ENCODE results near the gene ATXN10.
"Not testable (repeated sequence)": the region's sequence is repeated elsewhere in the genome, so short reads cannot be mapped to it uniquely, and the experiment has no call there.

Gene ATXN10

DNA sequence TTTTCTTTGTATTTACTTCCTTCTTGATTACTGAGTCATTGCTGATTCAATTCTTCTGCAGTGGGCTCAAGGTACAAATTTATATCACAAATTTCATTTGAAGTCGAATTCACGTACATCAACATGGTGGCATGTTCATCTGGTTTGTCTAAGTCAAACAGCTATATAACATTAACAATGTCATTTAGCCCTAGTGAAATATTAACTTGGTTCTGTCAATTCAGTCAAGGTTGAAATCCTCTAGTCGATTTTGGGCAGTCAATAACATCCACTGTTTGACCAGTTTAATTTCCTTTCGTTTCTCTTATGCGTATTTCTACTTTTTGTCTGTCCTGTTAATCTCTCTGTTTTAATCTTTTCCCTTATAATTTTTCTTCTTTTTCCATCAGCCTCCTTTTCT lies 4.1 kb upstream of the ATXN10 start:
- Histone ChIP-seq H3K9me3 (ENCODE audit: control insufficient read depth in 2 of 2, low read length in 2 of 2) (peaks cover 0 to 7% of the 10 kb centered on the region in 2 donors), H3K4me3 (ENCODE audit: low read length in 2 of 2) (no peak overlapping the region), H3K27ac (ENCODE audit: low read length) (no peak overlapping the region), H3K36me3 (ENCODE audit: control insufficient read depth in 2 of 2, insufficient read depth in 2 of 2, low read length in 2 of 2) (no peaks in the 10 kb centered on the region), H3K9ac (ENCODE audit: low read length in 2 of 2) (no peak overlapping the region), H3K4me1 (ENCODE audit: control insufficient read depth, insufficient read depth, low read length) (peaks cover 8% of the 10 kb centered on the region), H3K27me3 (ENCODE audit: control insufficient read depth in 1 of 2, insufficient read depth in 2 of 2, low read length in 2 of 2) (no peaks in the 10 kb centered on the region)

DNA sequence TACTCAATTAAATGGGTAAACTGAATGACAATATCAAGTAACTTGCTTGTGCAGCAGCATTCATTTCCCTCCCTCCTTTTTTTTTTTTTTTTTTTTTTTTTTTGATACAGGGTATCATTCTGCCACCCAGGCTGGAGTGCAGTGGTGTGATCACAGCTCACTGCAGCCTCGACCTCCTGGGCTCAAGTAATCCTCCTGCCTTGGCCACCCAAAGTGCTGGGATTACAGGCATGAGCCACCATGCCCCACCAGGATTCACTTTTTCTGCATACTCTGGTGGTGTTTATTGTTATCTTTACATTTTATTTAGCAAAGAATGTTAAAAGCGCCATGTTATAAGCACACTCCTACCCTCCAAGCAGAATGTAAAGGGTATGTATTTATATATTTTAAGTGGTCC lies 1.3 kb upstream of the ATXN10 start:
- H3K27ac ChIP-seq (ENCODE audit: low read length); H3K9me3 ChIP-seq (ENCODE audit: control insufficient read depth in 2 of 2, low read length in 2 of 2); H3K36me3 ChIP-seq (ENCODE audit: control insufficient read depth in 2 of 2, insufficient read depth in 2 of 2, low read length in 2 of 2); H3K4me3 ChIP-seq (ENCODE audit: low read length in 2 of 2); H3K9ac ChIP-seq (ENCODE audit: low read length in 2 of 2); H3K27me3 ChIP-seq (ENCODE audit: control insufficient read depth in 1 of 2, insufficient read depth in 2 of 2, low read length in 2 of 2): not testable (repeated sequence)
- H3K4me1 ChIP-seq (ENCODE audit: control insufficient read depth, insufficient read depth, low read length): peaks cover 10% of the 10 kb centered on the region

DNA sequence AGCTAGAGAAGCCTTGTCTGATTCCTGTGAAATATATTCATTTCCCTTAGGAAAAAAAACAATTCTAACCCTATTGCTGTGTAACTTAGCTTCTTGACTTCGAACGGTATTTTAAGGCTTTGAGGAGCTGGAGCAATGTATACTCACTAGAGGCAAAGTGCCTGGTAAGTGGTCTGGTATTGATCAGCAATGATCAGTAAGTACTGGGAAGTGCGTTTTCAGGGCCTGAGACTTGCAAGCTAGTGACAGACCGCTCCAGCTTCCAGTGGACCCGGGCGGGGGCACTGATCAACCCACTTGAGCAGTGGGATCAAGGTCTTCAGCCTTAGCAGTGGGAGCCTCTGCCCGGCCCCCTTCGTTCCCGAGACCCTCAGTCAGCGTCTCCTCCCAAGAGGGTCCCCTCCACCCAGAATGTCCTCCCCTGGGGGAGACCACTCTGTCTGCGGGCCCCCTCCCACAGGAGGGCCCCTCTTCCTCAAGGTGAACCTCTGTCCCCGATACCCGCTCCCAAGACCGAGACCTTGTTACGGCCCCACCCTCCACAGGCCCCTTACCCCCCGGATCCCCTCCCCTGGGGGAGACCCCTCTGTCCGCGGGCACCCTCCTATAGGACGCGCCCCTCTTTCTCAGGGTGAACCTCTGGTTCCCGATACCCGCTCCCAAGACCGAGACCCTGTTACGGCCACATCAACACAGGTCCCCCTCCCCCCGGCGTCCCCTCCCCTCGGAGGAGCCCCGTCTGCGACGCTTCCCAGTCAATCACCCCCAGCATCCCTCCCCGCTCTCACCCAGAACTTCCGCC lies 452 bp upstream of the ATXN10 start:
- Histone ChIP-seq H3K4me1 (ENCODE audit: control insufficient read depth, insufficient read depth, low read length) (peaks cover 10% of the 10 kb centered on the region), H3K36me3 (ENCODE audit: control insufficient read depth in 2 of 2, insufficient read depth in 2 of 2, low read length in 2 of 2) (no peaks in the 10 kb centered on the region), H3K27ac (ENCODE audit: low read length) (peak overlapping the region; percentile 49), H3K9ac (ENCODE audit: low read length in 2 of 2) (peak overlapping the region; percentile 78 to 88), H3K9me3 (ENCODE audit: control insufficient read depth in 2 of 2, low read length in 2 of 2) (no peaks in the 10 kb centered on the region), H3K4me3 (ENCODE audit: low read length in 2 of 2) (peak overlapping the region; percentile 91 to 93), H3K27me3 (ENCODE audit: control insufficient read depth in 1 of 2, insufficient read depth in 2 of 2, low read length in 2 of 2) (no peaks in the 10 kb centered on the region)

DNA sequence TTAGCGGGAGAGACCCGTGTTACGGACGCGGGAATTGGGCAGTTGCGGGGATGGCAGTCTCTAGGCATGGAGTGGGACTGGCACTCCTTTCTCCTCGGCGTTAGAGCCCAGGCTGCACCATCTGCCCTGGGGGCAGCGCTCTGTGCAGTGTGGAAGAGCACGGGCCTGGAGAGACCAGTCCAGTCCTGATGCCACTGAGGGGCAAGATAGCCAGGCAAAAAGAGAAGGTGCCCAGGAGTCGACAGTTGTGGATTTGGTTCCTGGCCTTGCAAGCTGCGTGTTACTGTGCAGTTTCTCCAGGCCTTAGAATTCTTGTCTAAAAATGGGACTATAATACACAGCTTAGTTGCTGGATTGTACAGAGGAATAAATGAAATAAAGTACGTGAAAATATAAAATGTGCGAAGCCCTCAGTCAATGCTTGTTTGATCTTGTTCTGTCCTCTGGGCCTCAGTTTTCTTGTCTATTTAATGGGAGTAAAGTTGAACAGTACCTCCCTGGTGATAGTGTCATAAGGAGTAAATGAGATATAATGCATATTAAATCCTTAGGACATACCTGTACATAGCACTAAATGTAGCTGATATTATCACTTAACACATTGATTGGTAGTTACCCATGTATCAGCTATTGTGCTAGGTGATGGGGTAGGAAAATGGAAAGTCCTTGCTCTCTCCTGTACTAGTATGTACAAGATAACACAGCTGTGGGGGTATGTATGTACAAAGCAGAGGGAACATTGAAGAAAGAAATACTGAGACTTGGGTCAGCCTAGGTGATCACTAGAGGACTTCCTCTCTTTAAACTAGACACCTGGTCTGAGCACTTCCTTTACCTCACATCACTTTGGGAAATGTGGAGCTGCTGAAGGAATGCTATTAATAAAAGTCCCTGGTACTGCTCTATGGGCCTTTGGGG lies 1.2 kb downstream of the ATXN10 start:
- peaks cover 10% of the 10 kb centered on the region for H3K4me1 ChIP-seq (ENCODE audit: control insufficient read depth, insufficient read depth, low read length)

DNA sequence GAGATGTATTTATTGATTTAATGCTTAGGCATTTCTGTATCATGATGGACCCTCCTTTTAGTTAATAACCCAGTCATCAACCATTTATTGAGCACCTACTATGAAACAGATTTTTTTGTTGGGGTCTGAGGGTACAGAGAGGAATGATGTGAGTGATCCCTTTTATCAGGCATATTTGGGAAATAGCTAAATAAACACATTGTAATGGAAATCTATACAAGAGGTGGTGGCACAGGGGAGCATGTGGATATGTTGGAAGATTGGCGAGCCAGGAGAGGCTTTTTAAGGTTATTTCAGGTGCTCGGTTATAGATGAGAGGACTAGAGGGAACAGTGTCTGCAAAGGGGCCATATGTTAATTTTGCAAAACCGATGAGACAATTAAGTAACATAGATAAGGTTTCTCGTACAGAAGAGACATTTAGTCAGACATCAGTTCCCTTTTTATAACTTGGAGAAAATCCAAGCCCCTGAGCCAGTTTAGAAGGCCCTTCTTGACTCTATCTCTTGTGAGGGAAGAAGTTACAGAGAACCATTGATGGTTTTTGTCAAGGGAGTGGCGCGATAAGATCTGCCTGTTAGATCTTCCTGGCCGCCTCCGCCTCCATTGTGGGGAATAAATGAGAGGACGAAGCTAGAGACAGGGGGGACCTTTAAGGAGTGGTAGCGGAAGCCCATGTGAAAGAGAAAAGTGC lies 2.0 kb downstream of the ATXN10 start:
- peak overlapping the region in 1 of 2 donors; percentile 88 for H3K9ac ChIP-seq (ENCODE audit: low read length in 2 of 2)
- no peaks in the 10 kb centered on the region for H3K36me3 ChIP-seq (ENCODE audit: control insufficient read depth in 2 of 2, insufficient read depth in 2 of 2, low read length in 2 of 2)
- no peaks in the 10 kb centered on the region for H3K9me3 ChIP-seq (ENCODE audit: control insufficient read depth in 2 of 2, low read length in 2 of 2)
- H3K27ac ChIP-seq (ENCODE audit: low read length): no peak overlapping the region
- H3K4me1 ChIP-seq (ENCODE audit: control insufficient read depth, insufficient read depth, low read length): peaks cover 10% of the 10 kb centered on the region
- no peak overlapping the region for H3K4me3 ChIP-seq (ENCODE audit: low read length in 2 of 2)
- no peaks in the 10 kb centered on the region for H3K27me3 ChIP-seq (ENCODE audit: control insufficient read depth in 1 of 2, insufficient read depth in 2 of 2, low read length in 2 of 2)

More for the DNA sequence above, 1.2 kb downstream of the ATXN10 start:
- Histone ChIP-seq H3K9ac (ENCODE audit: low read length in 2 of 2) (peak overlapping the region; percentile 84 to 88), H3K27me3 (ENCODE audit: control insufficient read depth in 1 of 2, insufficient read depth in 2 of 2, low read length in 2 of 2) (no peaks in the 10 kb centered on the region), H3K27ac (ENCODE audit: low read length) (peak overlapping the region; percentile 53), H3K4me3 (ENCODE audit: low read length in 2 of 2) (peak overlapping the region; percentile 91 to 93), H3K9me3 (ENCODE audit: control insufficient read depth in 2 of 2, low read length in 2 of 2) (no peaks in the 10 kb centered on the region), H3K36me3 (ENCODE audit: control insufficient read depth in 2 of 2, insufficient read depth in 2 of 2, low read length in 2 of 2) (no peaks in the 10 kb centered on the region)

DNA sequence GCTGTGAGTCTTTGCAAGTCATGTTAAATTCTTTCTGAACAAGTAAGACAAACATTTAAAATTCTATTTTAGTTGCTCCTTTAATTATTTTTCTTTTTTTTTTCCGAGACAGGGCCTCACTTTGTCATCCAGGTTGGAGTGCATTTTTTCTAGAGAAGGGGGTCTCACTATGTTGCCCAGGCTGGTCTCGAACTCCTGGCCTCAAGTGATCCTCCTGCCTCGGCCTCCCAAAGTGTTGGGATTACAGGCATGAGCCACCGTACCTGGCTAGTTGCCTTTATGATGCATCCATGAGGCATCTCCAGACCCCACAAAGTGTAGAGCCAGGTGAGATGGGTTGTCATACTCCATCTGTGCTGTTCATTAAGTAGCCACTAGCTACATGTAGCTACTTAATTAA lies 4.4 kb downstream of the ATXN10 start:
- Histone ChIP-seq H3K9me3 (ENCODE audit: control insufficient read depth in 2 of 2, low read length in 2 of 2) (no peaks in the 10 kb centered on the region), H3K36me3 (ENCODE audit: control insufficient read depth in 2 of 2, insufficient read depth in 2 of 2, low read length in 2 of 2) (no peaks in the 10 kb centered on the region), H3K27ac (ENCODE audit: low read length) (no peak overlapping the region), H3K4me1 (ENCODE audit: control insufficient read depth, insufficient read depth, low read length) (peaks cover 12% of the 10 kb centered on the region), H3K27me3 (ENCODE audit: control insufficient read depth in 1 of 2, insufficient read depth in 2 of 2, low read length in 2 of 2) (no peaks in the 10 kb centered on the region), H3K9ac (ENCODE audit: low read length in 2 of 2) (no peak overlapping the region), H3K4me3 (ENCODE audit: low read length in 2 of 2) (no peak overlapping the region)

DNA sequence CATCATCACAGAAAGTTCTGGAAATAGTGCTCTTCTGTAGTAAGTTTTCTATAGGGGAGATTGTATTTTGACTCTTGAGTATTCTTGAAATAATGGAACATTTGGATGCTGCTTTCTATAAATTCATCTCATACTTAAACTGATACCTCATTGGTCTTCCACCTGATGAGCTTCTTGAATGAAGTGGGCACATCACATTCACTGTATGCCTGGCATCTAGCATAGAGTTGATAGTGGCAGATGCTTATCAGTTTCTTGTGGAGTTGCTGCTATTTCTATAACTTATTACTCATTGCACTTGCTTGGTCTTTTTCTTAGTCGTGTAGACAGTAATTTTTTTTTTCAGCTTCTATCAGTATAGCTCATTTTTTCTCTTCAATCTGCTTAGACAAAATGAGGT lies 5.4 kb downstream of the ATXN10 start:
- no peak overlapping the region for H3K9ac ChIP-seq (ENCODE audit: low read length in 2 of 2)
- no peaks in the 10 kb centered on the region for H3K9me3 ChIP-seq (ENCODE audit: control insufficient read depth in 2 of 2, low read length in 2 of 2)
- no peak overlapping the region for H3K27ac ChIP-seq (ENCODE audit: low read length)
- peaks cover 9% of the 10 kb centered on the region for H3K4me1 ChIP-seq (ENCODE audit: control insufficient read depth, insufficient read depth, low read length)
- no peak overlapping the region for H3K4me3 ChIP-seq (ENCODE audit: low read length in 2 of 2)
- no peaks in the 10 kb centered on the region for H3K27me3 ChIP-seq (ENCODE audit: control insufficient read depth in 1 of 2, insufficient read depth in 2 of 2, low read length in 2 of 2)
- H3K36me3 ChIP-seq (ENCODE audit: control insufficient read depth in 2 of 2, insufficient read depth in 2 of 2, low read length in 2 of 2): no peaks in the 10 kb centered on the region

DNA sequence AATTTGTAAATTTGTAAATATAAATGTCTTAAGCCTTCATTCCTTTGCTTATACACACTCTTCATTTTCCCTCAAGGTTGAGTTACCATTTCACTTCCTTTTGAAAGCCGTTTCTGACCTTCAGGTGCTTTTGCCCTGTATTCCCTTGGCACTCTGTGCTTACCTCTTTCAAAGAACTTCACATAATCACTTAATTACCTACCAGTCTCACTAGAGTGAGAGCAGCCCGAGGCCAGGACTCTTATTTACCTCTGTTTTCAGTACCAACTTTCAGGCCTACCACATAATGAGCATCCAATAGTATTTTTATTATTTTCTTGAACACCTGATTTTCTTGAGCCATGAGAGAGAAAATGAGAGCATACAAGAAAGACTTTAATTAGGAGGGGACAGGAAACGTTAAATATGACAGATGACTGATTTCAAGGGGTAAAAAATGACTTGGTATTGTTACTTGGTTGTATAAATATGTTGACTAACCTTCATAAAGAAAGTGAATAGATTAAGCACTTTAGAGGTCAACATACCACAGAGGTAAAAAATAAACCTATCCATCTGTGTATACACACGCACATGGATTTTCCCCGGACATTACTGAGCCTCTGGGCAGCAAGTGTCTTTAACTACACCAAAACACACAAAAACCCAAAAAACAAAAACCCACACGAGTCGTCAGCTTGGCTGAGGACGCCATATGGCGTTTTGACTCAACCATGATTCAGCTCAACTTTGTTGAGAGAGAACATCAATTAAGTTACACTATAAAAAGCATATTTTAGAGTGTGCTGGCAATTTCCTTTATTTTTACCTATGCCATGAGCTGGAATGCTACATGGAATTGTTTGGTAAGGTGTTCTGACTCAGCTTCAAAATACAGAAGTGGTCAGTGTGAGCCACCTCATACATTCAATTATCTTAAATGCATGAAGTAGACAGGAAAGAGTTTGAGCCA lies 7.6 kb downstream of the ATXN10 start:
- no peaks in the 10 kb centered on the region for H3K36me3 ChIP-seq (ENCODE audit: control insufficient read depth in 2 of 2, insufficient read depth in 2 of 2, low read length in 2 of 2)
- no peak overlapping the region for H3K9ac ChIP-seq (ENCODE audit: low read length in 2 of 2)
- H3K4me1 ChIP-seq (ENCODE audit: control insufficient read depth, insufficient read depth, low read length): peaks cover 3% of the 10 kb centered on the region
- H3K9me3 ChIP-seq (ENCODE audit: control insufficient read depth in 2 of 2, low read length in 2 of 2): no peaks in the 10 kb centered on the region
- H3K27me3 ChIP-seq (ENCODE audit: control insufficient read depth in 1 of 2, insufficient read depth in 2 of 2, low read length in 2 of 2): no peaks in the 10 kb centered on the region
- H3K27ac ChIP-seq (ENCODE audit: low read length): no peak overlapping the region
- H3K4me3 ChIP-seq (ENCODE audit: low read length in 2 of 2): no peak overlapping the region

DNA sequence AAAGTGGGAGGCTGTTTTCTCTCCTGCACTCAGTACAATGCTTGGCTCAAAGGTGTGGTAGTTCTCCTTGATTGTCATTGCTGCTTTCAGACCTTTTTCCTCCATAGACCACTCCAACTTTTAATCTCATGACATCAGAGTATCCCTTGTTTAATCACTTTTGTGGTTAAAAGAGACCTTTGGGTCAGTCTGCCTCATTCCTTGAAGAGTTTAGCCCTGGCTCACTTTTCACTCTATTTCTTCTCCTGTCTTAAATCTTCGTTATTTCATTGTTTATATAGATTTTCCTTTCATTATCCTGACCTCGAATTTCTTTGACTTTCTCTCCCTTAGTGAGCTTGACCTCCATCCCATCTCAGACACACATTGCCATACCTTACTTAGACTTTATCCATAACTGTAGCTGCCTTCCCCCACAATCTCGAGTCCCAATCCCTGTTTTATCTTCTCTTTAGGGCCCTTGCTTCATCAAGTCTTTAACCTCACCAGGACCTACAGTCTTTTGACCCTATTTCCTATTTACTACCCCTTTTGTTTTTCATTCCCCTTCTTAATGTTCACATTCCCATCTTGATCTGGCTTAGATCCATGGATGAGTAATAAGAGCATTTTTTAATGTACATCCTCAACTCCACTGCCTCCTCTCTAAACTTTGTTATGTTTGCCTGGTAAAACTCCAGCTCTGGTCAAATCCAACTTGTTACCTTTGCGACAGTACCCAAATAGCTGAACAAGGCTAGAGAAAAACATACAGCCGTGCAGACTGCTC lies 9.5 kb downstream of the ATXN10 start:
- H3K4me1 ChIP-seq (ENCODE audit: control insufficient read depth, insufficient read depth, low read length): peaks cover 3% of the 10 kb centered on the region

More for the DNA sequence above, 9.5 kb downstream of the ATXN10 start:
- H3K9ac ChIP-seq (ENCODE audit: low read length in 2 of 2): no peak overlapping the region
- no peaks in the 10 kb centered on the region for H3K27me3 ChIP-seq (ENCODE audit: control insufficient read depth in 1 of 2, insufficient read depth in 2 of 2, low read length in 2 of 2)
- no peaks in the 10 kb centered on the region for H3K9me3 ChIP-seq (ENCODE audit: control insufficient read depth in 2 of 2, low read length in 2 of 2)
- no peak overlapping the region for H3K4me3 ChIP-seq (ENCODE audit: low read length in 2 of 2)
- no peak overlapping the region for H3K27ac ChIP-seq (ENCODE audit: low read length)
- H3K36me3 ChIP-seq (ENCODE audit: control insufficient read depth in 2 of 2, insufficient read depth in 2 of 2, low read length in 2 of 2): no peaks in the 10 kb centered on the region

All from stomach smooth muscle (tissue), 2 donors.